ENCODE measurements around the gene TIAM2.
"Not testable (repeated sequence)": the region's sequence is repeated elsewhere in the genome, so short reads cannot be mapped to it uniquely, and the experiment has no call there.

The TIAM2 gene

DNA sequence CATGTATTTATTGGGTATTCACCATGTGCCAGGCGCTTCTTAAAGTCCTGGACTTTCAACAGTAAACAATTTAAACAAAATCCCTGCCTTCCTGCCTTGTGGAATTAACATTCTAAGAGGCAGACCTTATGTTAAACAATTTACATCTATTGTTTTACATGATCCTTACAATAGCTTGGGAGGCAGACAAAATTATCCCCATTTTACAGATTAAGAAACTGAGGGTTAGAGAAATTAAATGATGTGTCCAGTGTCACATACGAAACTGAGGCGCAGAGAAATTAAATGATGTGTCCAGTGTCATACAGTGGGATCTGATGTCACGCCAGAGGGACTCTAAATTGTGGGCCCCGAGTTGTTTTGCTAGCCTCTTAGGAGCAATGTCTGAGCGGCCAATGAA, 105.5 kb downstream of the TIAM2 start:
- DNase-seq = no peak
- no peak overlapping the region for H3K27ac Mint-ChIP-seq
- ATAC-seq (replicated peaks) = no peak
- H3K4me1 Mint-ChIP-seq = peaks cover 4 to 6% of the 10 kb centered on the region in 2 donors
- no peaks in the 10 kb centered on the region for H3K27me3 Mint-ChIP-seq
- peaks cover 5 to 10% of the 10 kb centered on the region in 2 donors for H3K9me3 Mint-ChIP-seq
- peaks cover 1 to 4% of the 10 kb centered on the region in 2 donors for H3K36me3 Mint-ChIP-seq
- H3K4me3 Mint-ChIP-seq = no peak overlapping the region

DNA sequence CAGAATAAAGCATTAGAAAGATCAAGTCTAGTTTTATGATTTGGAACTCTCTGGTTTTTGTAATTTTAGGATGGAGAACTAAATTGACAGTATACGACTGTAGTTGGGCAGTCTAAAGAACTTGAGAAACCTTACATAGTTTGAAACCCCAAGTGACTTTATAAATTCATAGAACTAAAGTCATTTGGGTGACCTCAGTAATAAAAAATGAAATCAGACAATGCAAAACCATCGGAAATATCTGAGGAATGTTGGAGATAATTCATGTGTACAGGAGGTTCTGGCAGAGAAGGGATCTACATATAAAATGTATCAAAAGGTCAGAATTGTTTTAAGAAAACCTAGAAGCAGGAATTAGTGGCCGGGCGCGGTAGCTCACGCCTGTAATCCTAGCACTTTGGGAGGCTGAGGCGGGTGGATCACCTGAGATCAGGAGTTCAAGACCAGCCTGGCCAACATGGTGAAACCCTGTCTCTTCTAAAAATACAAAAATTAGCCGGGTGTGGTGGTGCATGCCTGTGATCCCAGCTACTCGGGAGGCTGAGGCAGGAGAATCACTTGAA, 108.0 kb downstream of the TIAM2 start:
- peaks cover 12 to 16% of the 10 kb centered on the region in 2 donors for H3K4me1 Mint-ChIP-seq
- not testable (repeated sequence) for H3K27ac Mint-ChIP-seq; ATAC-seq (replicated peaks); H3K9me3 Mint-ChIP-seq; H3K4me3 Mint-ChIP-seq; H3K36me3 Mint-ChIP-seq; H3K27me3 Mint-ChIP-seq; DNase-seq

DNA sequence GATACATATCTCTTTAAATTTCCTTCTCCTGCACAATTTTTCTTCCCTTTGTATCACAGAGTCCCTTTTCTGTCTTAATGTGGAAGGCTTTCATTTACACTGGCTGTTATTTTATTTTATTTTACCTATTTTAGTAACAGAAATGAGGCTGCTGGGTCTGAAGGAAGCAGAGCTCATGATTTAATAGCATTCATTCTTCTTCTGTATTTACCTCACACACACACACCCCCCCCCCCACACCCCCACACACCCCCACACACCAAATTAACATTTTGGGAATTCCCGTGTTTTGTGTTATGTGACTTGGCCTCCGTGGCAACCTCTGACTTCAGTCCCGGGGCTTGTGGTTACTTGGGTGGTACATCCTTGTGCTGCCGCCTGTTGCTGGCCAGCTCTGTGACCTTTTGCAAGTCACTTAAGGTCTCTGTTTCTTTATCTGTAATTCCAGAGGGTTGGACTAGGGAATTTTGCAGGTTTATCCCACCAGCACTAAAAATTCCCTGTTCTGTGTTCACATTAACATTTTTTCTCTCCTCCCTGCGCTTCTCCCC, 108.8 kb downstream of the TIAM2 start:
- peaks cover 12 to 16% of the 10 kb centered on the region in 2 donors for H3K4me1 Mint-ChIP-seq
- peaks cover 6 to 10% of the 10 kb centered on the region in 2 donors for H3K27me3 Mint-ChIP-seq
- DNase-seq (no peak), ATAC-seq (replicated peaks) (peak in 1 of 2 donors; percentile 64)
- no peak overlapping the region for H3K4me3 Mint-ChIP-seq
- H3K27ac Mint-ChIP-seq = no peak overlapping the region
- H3K9me3 Mint-ChIP-seq = no peaks in the 10 kb centered on the region
- H3K36me3 Mint-ChIP-seq = no peaks in the 10 kb centered on the region

DNA sequence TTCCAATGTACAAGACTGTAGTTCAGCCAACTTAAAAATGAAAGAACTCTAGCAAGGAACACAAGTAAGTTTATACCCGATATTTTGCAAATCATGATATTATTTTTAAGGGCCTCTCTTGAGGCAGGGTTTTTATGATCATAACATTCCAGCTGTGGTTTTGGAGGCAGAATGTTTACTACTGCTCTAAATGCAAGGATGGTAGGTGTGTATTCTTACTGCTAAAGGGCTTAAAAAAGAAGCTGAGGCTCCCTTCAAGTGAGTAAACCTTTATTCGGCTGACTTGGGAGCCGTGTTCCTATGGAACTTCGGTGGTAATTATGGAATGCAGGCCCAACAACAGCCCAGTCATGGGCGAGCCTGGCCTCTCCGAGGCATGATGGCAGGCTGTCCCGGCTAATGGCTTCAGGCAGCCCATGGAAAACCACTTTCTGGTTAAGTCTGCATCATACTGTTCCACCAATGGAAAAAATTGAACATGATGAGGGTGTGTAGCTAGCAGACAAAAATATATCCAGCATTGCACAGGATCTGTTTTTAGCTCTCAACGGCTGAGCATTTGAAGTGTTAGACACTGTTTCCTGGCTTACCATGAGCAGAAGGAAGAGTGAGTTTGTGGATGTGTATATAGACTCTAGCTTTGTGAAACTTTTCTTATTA, 111.5 kb downstream of the TIAM2 start:
- no peak overlapping the region for H3K27ac Mint-ChIP-seq
- peaks cover 12 to 16% of the 10 kb centered on the region in 2 donors for H3K4me1 Mint-ChIP-seq
- no peaks in the 10 kb centered on the region for H3K9me3 Mint-ChIP-seq
- H3K36me3 Mint-ChIP-seq = no peaks in the 10 kb centered on the region
- H3K27me3 Mint-ChIP-seq = peaks cover 6 to 10% of the 10 kb centered on the region in 2 donors
- DNase-seq (no peak), ATAC-seq (replicated peaks) (no peak)
- no peak overlapping the region for H3K4me3 Mint-ChIP-seq

DNA sequence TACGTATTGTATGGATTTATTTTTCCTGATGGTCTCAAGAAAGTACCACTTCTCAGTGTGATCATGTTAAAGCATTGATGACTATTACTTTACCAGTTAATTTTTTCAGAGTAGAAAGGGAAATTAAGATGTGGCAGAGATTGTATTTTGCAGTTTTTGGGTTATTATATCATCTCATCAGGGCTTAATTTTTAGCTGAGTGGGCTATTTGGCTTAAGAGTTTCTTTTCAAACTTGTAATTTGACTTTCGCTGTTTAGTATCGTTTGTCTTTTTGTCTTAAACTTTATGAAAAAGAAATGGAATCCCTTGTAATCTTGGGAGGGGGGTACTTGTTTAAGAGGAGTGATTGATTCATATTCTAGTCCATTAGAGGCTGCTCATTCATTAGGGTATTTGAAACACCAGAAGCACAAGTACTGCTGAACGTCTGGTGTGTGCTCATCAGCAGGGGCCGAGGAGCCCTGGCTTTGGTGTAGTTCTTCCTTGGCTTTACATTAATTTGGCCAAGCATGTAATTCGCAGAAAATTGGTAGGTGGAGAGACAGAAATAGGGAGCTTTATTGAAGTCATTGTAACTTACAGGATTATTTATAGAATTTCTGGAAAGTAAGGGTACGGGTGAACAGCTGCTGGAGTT, 112.4 kb downstream of the TIAM2 start:
- no peak overlapping the region for H3K27ac Mint-ChIP-seq
- H3K36me3 Mint-ChIP-seq = no peaks in the 10 kb centered on the region
- no peak overlapping the region for H3K4me3 Mint-ChIP-seq
- peaks cover 6 to 10% of the 10 kb centered on the region in 2 donors for H3K27me3 Mint-ChIP-seq
- peaks cover 12 to 16% of the 10 kb centered on the region in 2 donors for H3K4me1 Mint-ChIP-seq
- DNase-seq = no peak
- ATAC-seq (replicated peaks) = no peak
- H3K9me3 Mint-ChIP-seq = no peaks in the 10 kb centered on the region

DNA sequence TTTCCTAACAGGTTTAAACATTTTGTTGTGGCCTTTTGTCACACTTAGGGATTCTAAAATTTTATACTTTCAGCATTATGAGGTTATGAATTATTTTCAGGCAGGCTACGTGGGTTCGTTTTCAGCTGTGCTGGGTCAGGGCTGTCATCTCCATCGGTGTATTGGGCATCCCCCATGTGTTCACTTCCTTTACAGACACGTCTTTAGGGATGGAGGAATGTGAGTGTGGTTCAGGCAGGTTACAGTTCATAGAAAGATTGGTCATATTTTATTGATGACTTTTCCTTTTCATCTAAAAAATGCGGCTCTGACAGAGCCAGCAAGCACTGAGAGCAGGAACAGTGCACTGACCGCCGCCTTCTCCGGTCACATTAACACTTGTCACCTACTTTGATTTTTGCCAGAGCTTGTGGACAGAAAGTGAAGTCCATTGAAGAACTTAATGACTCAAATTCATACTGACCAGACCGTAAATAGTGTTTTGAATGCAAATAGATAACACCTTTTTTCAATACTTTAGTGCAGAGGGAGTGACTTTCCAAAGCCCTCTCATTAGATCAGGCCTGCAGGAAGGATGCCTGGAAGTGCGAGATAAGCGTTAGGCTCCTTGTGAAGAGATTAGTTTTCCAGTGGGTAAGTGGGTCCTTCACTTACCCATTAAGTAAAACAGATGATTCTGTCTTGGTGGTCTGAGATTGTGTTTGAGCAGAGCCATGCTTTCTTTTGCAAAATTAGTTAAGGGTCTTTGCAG, 113.1 kb downstream of the TIAM2 start:
- Mint-ChIP-seq H3K36me3 (no peaks in the 10 kb centered on the region), H3K4me1 (peaks cover 12 to 16% of the 10 kb centered on the region in 2 donors), H3K9me3 (no peaks in the 10 kb centered on the region), H3K27ac (no peak overlapping the region), H3K27me3 (peaks cover 6 to 14% of the 10 kb centered on the region in 2 donors), H3K4me3 (no peak overlapping the region)
- ATAC-seq (replicated peaks) = no peak
- DNase-seq = no peak

DNA sequence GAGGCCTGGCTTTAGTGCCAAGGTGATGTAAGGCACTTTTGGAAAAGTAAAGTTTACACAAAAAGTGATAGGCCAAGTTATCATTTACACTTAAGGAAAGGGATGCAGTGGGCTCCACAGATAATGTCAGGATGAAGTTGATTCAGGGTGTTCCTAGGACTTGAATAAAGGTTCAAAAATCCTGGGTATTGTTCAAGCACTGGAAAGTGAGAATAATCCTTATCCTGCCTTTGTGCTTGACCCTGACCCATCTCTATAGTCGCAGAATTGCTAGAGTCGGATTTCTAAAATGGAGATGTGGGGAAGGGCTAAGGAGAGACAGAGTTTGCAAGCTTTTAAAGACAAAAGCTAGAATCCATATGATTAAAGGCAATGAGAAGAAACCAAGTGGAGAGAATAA, 115.6 kb downstream of the TIAM2 start:
- Mint-ChIP-seq H3K9me3 (no peaks in the 10 kb centered on the region), H3K27ac (no peak overlapping the region), H3K4me3 (no peak overlapping the region), H3K4me1 (peaks cover 6 to 12% of the 10 kb centered on the region in 2 donors), H3K36me3 (no peaks in the 10 kb centered on the region), H3K27me3 (peaks cover 6 to 15% of the 10 kb centered on the region in 2 donors)
- DNase-seq = no peak
- no peak for ATAC-seq (replicated peaks)

DNA sequence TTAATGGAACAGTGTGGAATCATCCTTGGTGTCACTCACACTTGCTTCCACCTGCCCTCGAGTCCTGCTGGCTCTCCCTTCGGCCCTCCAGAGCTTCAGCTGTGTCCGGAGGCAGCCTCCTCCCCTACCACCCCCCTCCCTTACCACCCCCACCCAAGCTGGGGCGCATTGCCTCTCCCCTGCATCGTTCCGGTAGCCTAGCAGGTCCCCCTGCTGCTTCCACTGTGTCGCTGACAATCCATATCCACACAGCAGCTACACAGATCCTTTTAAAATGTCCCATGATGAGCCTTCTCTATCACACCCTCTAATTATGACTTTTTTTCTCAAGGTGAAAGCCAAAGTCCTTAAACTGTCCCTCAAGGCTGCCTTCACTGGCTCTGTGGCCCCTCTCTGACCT, 117.6 kb downstream of the TIAM2 start:
- DNase-seq (no peak), ATAC-seq (replicated peaks) (no peak)
- no peaks in the 10 kb centered on the region for H3K9me3 Mint-ChIP-seq
- no peak overlapping the region for H3K27ac Mint-ChIP-seq
- no peaks in the 10 kb centered on the region for H3K36me3 Mint-ChIP-seq
- peaks cover 6 to 12% of the 10 kb centered on the region in 2 donors for H3K4me1 Mint-ChIP-seq
- H3K4me3 Mint-ChIP-seq = no peak overlapping the region
- peaks cover under 1 to 8% of the 10 kb centered on the region in 2 donors for H3K27me3 Mint-ChIP-seq

DNA sequence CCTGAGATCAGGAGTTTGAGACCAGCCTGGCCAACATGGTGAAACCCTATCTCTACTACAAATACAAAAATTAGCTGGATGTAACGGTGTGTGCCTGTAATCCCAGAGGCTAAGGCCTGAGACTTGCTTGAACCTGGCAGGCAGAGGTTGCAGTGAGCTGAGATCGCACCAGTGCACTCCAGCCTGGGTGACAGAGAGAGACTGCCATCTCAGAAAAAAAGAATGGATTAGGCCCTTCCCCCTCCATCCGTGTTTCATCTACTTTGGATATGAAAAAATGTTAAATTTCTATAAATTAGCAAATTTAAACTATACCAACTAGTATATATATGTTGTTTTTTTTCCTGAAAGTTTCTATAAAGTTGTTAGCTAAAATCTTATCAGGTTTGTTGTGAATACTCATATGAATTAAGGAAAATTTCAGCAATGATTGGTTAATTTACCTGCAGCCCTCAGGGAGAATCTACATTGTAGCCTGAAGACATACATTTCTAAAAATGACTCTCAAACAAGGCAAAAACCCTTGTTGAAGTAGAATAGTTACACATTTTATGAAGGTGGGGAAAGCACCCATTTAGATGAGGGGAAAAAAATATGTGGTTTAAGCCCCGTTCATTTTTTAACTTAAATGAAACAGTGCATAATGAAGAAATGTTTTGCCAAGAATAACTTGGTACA, 120.9 kb downstream of the TIAM2 start:
- DNase-seq = no peak

DNA sequence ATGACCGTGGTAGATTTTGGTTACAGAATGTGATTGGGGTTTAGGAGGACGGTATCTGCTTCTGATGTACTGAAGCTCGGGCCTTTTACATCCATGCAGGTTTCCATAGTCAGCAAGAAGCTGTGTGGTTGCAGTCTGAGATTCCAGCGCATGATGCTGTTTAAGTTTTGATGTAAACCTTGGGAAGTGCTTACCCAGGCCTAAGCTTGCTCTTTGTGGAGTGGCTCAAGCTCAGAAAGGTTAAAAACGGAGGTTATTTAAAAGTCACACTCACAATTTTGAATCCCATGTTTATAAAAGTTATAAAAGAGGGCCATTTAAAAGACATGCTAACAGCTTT, 121.4 kb downstream of the TIAM2 start:
- H3K4me1 Mint-ChIP-seq = peaks cover 3 to 19% of the 10 kb centered on the region in 2 donors
- DNase-seq (no peak), ATAC-seq (replicated peaks) (no peak)
- peaks cover 0 to 2% of the 10 kb centered on the region in 2 donors for H3K9me3 Mint-ChIP-seq
- H3K4me3 Mint-ChIP-seq = no peak overlapping the region
- no peaks in the 10 kb centered on the region for H3K36me3 Mint-ChIP-seq
- peaks cover 3 to 6% of the 10 kb centered on the region in 2 donors for H3K27me3 Mint-ChIP-seq
- H3K27ac Mint-ChIP-seq = no peak overlapping the region

More for the DNA sequence above, 120.9 kb downstream of the TIAM2 start:
- Mint-ChIP-seq H3K4me1 (peaks cover 3 to 16% of the 10 kb centered on the region in 2 donors), H3K27ac (no peak overlapping the region), H3K27me3 (peaks cover 3 to 5% of the 10 kb centered on the region in 2 donors), H3K9me3 (peaks cover 0 to 2% of the 10 kb centered on the region in 2 donors), H3K36me3 (no peaks in the 10 kb centered on the region), H3K4me3 (no peak overlapping the region)
- peak; percentile 70 to 83 for ATAC-seq (replicated peaks)

DNA sequence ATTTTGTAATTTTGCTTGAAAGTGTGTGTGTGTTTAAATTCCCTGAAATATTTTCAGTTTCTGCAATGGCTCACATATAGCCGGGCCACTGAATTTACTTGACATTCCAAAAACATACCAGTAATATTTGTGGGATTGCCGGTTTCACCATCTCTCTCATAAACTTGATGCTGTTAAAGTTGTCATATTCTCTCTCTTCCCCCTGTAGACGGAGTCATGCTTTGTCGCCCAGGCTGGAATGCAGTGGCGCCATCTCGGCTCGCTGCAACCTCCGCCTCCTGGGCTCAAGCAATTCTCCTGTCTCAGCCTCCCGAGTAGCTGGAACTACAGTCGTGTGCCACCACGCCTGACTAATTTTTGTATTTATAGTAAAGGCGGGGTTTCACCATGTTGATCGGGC, 122.1 kb downstream of the TIAM2 start:
- Mint-ChIP-seq H3K9me3 (peaks cover 0 to 2% of the 10 kb centered on the region in 2 donors), H3K27me3 (peaks cover 10 to 13% of the 10 kb centered on the region in 2 donors), H3K4me3 (no peak overlapping the region), H3K4me1 (peaks cover 6 to 24% of the 10 kb centered on the region in 2 donors), H3K36me3 (no peaks in the 10 kb centered on the region), H3K27ac (no peak overlapping the region)
- DNase-seq (no peak), ATAC-seq (replicated peaks) (no peak)

DNA sequence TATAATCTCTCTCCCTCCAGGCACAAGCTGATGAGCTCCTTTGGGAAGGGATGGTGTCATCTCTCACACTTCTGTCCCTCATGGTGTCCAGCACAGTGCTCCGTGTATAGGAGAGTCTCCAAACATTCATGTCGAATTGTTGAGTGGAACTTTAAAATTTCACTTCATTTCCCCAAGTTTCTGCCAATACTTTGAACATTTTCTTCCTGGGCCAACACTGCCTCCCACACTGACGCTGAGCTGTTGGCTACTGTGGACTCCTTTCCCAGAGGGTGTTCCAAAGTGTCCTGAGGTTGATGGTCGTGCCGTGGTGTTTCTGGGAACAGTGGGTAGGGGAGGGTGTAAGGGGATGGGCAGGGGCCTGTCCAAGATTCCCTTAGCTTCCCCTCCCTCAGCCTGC, 122.7 kb downstream of the TIAM2 start:
- DNase-seq (no peak), ATAC-seq (replicated peaks) (no peak)
- H3K27me3 Mint-ChIP-seq = peaks cover 11 to 15% of the 10 kb centered on the region in 2 donors
- no peak overlapping the region for H3K4me3 Mint-ChIP-seq
- peaks cover 6 to 24% of the 10 kb centered on the region in 2 donors for H3K4me1 Mint-ChIP-seq
- H3K27ac Mint-ChIP-seq = peak overlapping the region; percentile 22
- peaks cover 0 to 2% of the 10 kb centered on the region in 2 donors for H3K9me3 Mint-ChIP-seq
- H3K36me3 Mint-ChIP-seq = no peaks in the 10 kb centered on the region

DNA sequence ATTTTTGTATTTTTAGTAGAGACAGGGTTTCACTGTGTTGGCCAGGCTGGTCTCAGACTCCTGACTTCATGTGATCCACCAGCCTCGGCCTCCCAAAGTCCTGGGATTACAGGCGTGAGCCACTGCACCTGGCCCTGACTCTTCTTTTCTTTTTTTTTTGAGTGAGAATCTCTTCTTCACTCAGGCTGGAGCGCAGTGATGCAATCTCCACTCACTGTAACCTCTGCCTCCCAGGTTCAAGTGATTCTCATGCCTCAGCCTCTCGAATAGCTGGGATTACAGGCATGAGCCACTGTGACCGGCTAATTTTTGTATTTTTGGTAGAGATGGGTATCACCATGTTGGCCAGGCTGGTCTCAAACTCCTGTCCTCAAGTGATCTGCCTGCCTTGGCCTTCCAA, 124.1 kb downstream of the TIAM2 start:
- H3K27ac Mint-ChIP-seq; H3K4me3 Mint-ChIP-seq; DNase-seq; H3K36me3 Mint-ChIP-seq; ATAC-seq (replicated peaks); H3K9me3 Mint-ChIP-seq: not testable (repeated sequence)
- Mint-ChIP-seq H3K27me3 (peaks cover 9 to 11% of the 10 kb centered on the region in 2 donors), H3K4me1 (peaks cover 6 to 24% of the 10 kb centered on the region in 2 donors)

DNA sequence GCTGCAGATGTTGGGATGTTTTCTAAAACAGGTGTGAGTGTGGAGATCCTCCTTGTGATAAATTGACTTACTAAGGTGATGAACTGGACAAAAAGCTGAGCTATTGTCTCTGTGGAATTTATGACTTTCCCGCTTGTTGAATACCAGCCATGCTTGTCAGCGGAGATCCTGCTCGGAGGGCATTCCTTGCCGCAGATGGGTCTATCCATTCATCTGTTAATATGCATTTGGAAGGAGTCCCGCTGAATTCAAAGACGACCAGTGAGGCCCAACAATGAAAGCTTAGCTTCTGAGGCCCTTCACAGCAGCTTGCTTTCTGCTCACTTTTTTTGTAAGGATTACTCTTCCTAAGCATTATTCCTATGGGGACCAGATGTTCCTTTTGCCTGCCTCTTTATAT, 124.9 kb downstream of the TIAM2 start:
- Mint-ChIP-seq H3K27me3 (peaks cover 9 to 11% of the 10 kb centered on the region in 2 donors), H3K27ac (no peak overlapping the region), H3K9me3 (peaks cover 0 to 2% of the 10 kb centered on the region in 2 donors), H3K4me1 (peaks cover 6 to 24% of the 10 kb centered on the region in 2 donors), H3K4me3 (no peak overlapping the region), H3K36me3 (no peaks in the 10 kb centered on the region)
- no peak for ATAC-seq (replicated peaks)
- no peak for DNase-seq
